ENCODE results near the gene NDUFB10. TPM values are rescaled to one million over a fixed set of nuclear protein-coding genes. Genes with fewer than 3 reads are reported as not detected.
A peak's percentile ranks its signal among the peaks of the same experiment; 100 is the strongest.

The NDUFB10 gene
- total RNA-seq, 2 donors from 2014 or later, result 583 to 1,046 TPM

DNA sequence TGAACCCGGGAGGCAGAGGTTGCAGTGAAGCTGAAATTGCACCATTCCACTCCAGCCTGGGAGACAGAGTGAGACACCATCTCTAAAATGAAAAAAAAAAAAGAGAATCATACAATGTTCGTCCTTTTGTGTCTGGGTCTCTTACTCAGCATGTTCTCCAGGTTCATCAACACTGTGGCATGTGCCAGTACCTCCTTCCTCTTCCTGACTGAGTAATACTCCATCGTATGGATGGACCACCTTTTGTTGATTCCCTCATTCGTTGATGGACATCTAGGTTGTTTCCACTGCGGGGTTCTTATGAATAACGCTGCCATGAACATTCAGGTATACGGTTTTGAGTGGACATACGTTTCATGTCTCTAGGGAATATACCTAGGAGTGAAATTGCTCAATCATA lies 37.0 kb upstream of the NDUFB10 start:
- H3K36me3 ChIP-seq, result no peaks in the 10 kb centered on the region
- H3K27ac ChIP-seq, result no peak overlapping the region
- H3K9me3 ChIP-seq, result no peaks in the 10 kb centered on the region
- TF ChIP-seq, protein P1, sequence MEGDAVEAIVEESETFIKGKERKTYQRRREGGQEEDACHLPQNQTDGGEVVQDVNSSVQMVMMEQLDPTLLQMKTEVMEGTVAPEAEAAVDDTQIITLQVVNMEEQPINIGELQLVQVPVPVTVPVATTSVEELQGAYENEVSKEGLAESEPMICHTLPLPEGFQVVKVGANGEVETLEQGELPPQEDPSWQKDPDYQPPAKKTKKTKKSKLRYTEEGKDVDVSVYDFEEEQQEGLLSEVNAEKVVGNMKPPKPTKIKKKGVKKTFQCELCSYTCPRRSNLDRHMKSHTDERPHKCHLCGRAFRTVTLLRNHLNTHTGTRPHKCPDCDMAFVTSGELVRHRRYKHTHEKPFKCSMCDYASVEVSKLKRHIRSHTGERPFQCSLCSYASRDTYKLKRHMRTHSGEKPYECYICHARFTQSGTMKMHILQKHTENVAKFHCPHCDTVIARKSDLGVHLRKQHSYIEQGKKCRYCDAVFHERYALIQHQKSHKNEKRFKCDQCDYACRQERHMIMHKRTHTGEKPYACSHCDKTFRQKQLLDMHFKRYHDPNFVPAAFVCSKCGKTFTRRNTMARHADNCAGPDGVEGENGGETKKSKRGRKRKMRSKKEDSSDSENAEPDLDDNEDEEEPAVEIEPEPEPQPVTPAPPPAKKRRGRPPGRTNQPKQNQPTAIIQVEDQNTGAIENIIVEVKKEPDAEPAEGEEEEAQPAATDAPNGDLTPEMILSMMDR (IDR thresholded peaks at IDR 0.05), result no peak
- H3K4me3 ChIP-seq, result no peak overlapping the region
- H3K27me3 ChIP-seq, result peaks cover 10 to 25% of the 10 kb centered on the region in 2 donors
- H3K4me1 ChIP-seq, result peaks cover 0 to 13% of the 10 kb centered on the region in 2 donors
- DNase-seq (ENCODE audit: low spot score), result no peak

DNA sequence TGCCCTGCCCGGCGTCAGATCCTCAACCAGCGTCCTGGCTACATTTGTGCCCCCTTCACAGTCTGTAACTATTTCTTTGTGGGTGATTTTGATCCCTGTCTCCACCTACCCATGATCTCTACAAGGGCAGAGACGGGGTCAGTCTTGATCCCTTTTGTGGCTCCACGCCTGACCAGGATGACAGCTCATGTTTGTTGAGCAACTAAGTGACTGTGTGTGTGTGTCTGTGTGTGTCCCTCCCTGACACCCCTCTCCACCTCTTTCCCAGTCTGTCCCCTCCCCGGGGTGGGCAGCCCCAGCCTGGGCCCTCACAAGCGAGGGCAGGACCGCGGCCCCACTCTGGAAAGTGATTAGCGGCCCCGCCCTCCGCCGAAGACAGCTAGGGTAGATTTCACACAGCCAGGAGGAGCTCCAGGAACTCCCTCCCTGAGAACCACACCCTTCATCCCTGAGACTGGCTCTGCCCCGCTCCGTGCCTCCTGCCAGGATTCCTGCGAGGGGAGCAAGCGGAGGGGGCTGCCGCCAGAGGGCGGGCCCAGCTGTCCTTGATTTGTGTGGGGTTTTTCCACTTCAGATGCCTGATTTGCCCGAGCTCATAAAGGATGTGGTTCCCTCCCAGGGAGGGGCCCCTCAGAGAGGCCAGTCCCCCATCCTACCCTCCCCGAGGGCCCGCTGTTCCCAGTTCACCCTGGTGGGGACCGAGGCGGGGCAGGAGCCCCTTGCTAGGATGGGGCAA lies 35.9 kb upstream of the NDUFB10 start:
- Histone ChIP-seq H3K36me3 (no peaks in the 10 kb centered on the region), H3K4me3 (no peak overlapping the region), H3K9me3 (no peaks in the 10 kb centered on the region), H3K27me3 (peaks cover 9 to 21% of the 10 kb centered on the region in 2 donors), H3K4me1 (peaks cover 0 to 11% of the 10 kb centered on the region in 2 donors), H3K27ac (no peak overlapping the region)
- TF ChIP-seq, protein P1 (IDR thresholded peaks at IDR 0.05), result peak in 1 of 2 donors; percentile 45
- no peak for DNase-seq (ENCODE audit: low spot score)

DNA sequence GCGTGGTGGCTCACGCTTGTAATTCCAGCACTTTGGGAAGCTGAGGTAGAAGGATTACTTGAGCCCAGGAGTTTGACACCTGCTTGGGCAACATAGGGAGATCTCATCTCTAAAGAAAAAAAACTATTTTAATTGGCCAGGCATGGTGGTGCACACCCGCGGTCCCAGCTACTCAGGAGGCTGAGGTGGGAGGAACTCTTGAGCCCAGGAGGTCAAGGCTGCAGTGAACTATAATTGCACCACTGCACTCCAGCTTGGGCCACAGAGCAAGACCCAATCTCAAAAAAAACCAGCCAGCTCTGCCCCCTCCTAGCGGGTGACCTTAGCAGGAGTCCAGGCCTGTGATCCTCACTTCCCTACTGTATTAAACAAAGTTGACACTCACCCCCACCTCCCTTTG lies 35.2 kb upstream of the NDUFB10 start:
- Histone ChIP-seq H3K36me3 (no peaks in the 10 kb centered on the region), H3K27me3 (peaks cover 7 to 16% of the 10 kb centered on the region in 2 donors), H3K9me3 (no peaks in the 10 kb centered on the region), H3K4me1 (peaks cover 0 to 10% of the 10 kb centered on the region in 2 donors), H3K4me3 (no peak overlapping the region), H3K27ac (no peak overlapping the region)
- no peak for DNase-seq (ENCODE audit: low spot score)
- TF ChIP-seq, protein P1 (IDR thresholded peaks at IDR 0.05), result no peak

DNA sequence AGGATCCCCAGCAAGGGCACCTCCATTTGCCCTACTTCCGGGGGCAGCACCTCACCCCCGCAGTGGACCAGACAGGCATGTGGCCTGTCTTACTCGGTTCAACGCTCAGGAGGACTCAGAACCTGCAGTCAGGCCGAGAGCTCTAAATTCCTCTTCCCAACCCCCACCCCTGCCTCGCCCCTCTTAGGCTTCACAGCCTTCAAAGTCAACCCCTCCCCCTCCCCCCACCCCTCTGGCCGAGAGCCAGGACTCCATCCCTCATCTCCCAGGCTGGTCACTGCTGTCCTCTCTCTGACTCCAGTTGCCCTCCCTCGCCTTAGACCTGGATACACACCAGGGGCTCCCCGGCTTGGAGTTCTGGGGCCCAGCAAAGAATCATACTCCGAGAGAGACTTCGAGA lies 33.1 kb upstream of the NDUFB10 start:
- Histone ChIP-seq H3K27ac (no peak overlapping the region), H3K27me3 (peaks cover 0 to 4% of the 10 kb centered on the region in 2 donors), H3K4me3 (no peak overlapping the region), H3K9me3 (no peaks in the 10 kb centered on the region), H3K36me3 (no peaks in the 10 kb centered on the region), H3K4me1 (peaks cover 0 to 18% of the 10 kb centered on the region in 2 donors)
- no peak for DNase-seq (ENCODE audit: low spot score)
- TF ChIP-seq, protein P1 (IDR thresholded peaks at IDR 0.05), result no peak

DNA sequence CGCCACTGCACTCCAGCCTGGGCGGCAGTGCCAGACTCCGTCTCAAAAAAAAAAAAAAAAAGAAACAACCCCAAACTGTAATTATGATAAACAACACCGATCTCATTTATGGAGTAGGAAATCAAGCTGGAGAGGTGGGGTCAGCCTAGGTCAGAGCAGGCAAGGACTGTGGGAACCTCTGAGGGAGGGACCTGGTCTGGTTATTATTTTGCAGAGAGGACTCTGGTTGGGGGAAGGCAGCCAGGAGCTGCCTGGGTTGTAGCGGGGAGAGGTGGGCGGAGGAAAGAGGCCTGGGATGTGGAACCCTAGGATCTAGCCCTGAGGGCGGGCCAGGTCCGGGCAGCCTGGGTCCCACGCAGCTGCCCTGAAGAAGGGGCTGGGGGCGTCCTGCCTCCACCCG lies 30.2 kb upstream of the NDUFB10 start:
- H3K27ac ChIP-seq, result peak overlapping the region; percentile 71 to 87
- H3K36me3 ChIP-seq, result no peaks in the 10 kb centered on the region

More for the DNA sequence above, 30.2 kb upstream of the NDUFB10 start:
- no peak for DNase-seq (ENCODE audit: low spot score)
- H3K27me3 ChIP-seq, result no peaks in the 10 kb centered on the region
- H3K4me1 ChIP-seq, result peaks cover 0 to 12% of the 10 kb centered on the region in 2 donors
- no peaks in the 10 kb centered on the region for H3K9me3 ChIP-seq
- TF ChIP-seq, protein P1 (IDR thresholded peaks at IDR 0.05), result no peak
- peak overlapping the region; percentile 57 to 80 for H3K4me3 ChIP-seq

Data from right atrium auricular region (tissue), 2 donors.